IPS-18a (cell line): Measurements from ENCODE around the gene DSC1.

ENCODE experiments used
- H3K27ac ChIP-seq: one replicate; pipeline ENCODE4 v1.5.1; 2013; ENCODE audit warnings: low read length
- H3K27me3 ChIP-seq: one replicate; pipeline ENCODE4 v1.6.1; 2013; ENCODE audit warnings: mild to moderate bottlenecking, low read length; ENCODE audit not compliant: control insufficient read depth, insufficient read depth
- H3K36me3 ChIP-seq: one replicate; pipeline ENCODE4 v1.6.1; 2013; ENCODE audit warnings: low read depth, low read length; ENCODE audit not compliant: control insufficient read depth
- H3K4me1 ChIP-seq: one replicate; pipeline ENCODE4 v1.6.1; 2013; ENCODE audit warnings: low read depth, low read length; ENCODE audit not compliant: control insufficient read depth
- H3K4me3 ChIP-seq: one replicate; pipeline ENCODE4 v1.5.1; 2013; ENCODE audit warnings: low read length
- H3K9ac ChIP-seq: one replicate; pipeline ENCODE4 v1.6.1; 2013; ENCODE audit warnings: mild to moderate bottlenecking, low read length, moderate library complexity
- H3K9me3 ChIP-seq: one replicate; pipeline ENCODE4 v1.6.1; 2013; ENCODE audit warnings: low read depth, low read length; ENCODE audit not compliant: control insufficient read depth

DSC1 gene

DNA sequence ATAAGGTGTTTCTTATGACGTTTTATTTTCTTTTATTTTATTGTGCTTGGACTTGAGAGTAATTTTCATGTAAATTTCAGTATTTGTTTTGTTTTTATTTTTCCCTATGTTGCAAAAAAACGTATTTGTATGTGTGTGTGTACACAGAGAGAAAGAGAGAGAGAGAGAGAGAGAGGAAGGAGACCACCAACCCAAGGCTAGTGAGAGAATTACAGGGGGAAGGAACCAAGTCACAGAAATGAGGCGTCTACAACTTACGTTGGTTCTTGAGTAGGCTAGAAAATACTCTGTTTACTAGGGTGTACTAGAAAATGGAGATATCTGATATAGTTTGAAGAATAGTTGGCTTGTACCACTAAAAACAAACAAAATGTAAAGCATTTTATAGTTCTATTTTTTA lies 7.7 kb upstream of the DSC1 start:
- Histone ChIP-seq H3K9me3 (no peaks in the 10 kb centered on the region), H3K27ac (no peak overlapping the region), H3K9ac (no peak overlapping the region), H3K36me3 (no peaks in the 10 kb centered on the region), H3K4me3 (no peak overlapping the region), H3K27me3 (no peaks in the 10 kb centered on the region), H3K4me1 (no peaks in the 10 kb centered on the region)

DNA sequence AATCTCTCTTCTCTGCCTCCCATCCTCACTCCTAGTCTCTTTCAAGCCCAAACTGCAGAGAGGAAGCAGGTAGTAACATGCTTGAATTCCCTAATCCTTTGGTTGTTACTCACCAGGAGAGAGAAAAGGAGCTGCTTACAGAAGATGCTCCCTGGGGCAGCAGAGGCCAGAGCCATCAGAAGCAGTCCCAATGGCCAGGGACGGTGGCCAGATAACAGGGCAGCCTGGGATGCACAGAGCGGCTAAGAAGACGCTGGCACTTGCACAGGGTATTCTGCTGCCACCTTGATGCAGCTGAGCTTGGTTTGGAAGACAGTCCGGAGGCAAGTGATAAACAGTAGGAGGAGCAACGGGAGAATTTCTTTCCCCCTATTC lies 250 bp downstream of the DSC1 start:
- Histone ChIP-seq H3K4me1 (peaks cover 8% of the 10 kb centered on the region), H3K27me3 (no peaks in the 10 kb centered on the region), H3K4me3 (no peak overlapping the region), H3K9ac (no peak overlapping the region), H3K9me3 (no peaks in the 10 kb centered on the region), H3K27ac (no peak overlapping the region), H3K36me3 (no peaks in the 10 kb centered on the region)

DNA sequence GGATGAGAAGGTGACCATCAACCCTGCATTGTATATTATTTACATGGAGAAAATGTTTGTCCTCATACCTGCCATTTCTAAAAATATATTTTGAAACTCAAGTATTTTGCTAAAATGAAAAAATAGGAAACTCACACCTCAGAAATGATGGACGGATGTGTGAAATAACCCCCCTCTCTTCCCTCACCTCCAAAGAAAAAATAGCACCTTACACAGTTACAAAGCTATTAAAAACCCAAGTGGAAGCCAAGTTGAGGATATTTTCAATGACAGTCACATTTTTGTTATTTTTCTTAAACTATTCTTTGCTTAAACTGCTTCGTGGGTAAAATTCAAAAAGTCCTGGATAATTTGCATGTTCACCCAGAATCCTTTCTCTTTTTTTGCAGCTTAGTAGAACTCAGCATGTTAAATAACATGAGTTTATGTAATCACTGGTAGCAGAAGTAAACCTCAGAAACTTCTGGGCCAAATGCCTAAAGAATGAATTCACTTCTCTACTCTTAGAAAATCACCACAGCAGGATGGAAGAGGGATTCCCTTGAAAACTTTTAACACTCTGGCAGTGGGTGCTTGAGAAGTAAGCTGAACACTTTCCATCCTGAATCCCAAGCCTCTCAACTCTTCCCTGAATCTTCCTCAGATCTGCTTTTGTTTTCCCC lies 768 bp downstream of the DSC1 start:
- Histone ChIP-seq H3K27ac (no peak overlapping the region), H3K4me1 (peaks cover 8% of the 10 kb centered on the region), H3K9ac (no peak overlapping the region), H3K9me3 (no peaks in the 10 kb centered on the region), H3K4me3 (no peak overlapping the region), H3K27me3 (no peaks in the 10 kb centered on the region), H3K36me3 (no peaks in the 10 kb centered on the region)

DNA sequence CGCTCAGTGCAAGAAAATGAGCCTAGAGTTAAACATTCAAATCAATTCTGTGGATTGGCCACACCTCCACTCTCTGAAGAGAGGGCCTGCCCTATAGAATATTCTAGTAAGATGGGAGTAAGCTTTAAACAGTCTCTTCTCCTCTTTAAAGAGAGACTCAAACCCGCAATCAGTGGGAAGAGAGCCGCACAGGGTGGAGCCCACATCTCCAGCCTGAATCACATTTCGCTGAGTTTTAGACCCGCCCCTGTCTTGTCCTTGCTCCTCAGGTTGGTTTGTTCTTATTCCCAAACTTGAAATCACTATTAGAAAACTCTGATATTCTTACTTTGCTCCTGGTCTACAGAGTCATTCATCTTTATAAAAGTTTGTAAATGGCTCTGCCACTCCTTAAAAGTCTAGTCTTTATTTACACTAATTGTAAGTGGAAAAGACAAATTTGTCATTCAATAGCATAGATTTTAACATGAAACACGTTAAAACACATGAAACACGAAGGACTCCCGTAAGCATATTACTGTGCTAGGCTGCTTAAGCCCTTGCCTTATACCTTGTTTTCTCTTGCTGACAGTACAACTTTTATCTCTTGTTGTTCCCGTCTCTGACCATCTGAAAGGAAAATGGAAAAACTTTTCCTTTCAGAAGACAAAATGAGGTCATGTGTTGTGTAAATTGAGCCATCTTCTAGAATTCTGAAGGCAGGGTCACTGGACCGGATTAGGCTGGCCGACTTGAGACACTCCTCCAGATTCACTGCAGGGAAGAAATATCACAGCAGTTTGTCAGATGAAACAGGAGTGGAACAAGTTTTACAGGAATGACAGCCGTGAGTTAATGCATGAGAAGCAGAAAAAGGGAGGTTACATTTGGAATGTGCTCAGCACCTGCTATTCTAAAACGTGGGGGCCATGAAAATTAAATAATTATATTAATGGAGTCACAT lies 5.6 kb downstream of the DSC1 start:
- H3K4me3 ChIP-seq, result no peak overlapping the region
- H3K27me3 ChIP-seq, result no peaks in the 10 kb centered on the region
- no peaks in the 10 kb centered on the region for H3K9me3 ChIP-seq
- no peak overlapping the region for H3K27ac ChIP-seq
- H3K36me3 ChIP-seq, result no peaks in the 10 kb centered on the region
- H3K9ac ChIP-seq, result no peak overlapping the region
- H3K4me1 ChIP-seq, result peaks cover 6% of the 10 kb centered on the region

- no peak overlapping the region for H3K4me3 ChIP-seq
- H3K27ac ChIP-seq, result no peak overlapping the region
- H3K36me3 ChIP-seq, result no peaks in the 10 kb centered on the region
- H3K9ac ChIP-seq, result no peak overlapping the region
- H3K4me1 ChIP-seq, result no peaks in the 10 kb centered on the region
- H3K9me3 ChIP-seq, result no peaks in the 10 kb centered on the region
- H3K27me3 ChIP-seq, result no peaks in the 10 kb centered on the region
These were observed 7.2 kb downstream of the DSC1 start for GRCh38 chr18:31155498-31155897.

DNA sequence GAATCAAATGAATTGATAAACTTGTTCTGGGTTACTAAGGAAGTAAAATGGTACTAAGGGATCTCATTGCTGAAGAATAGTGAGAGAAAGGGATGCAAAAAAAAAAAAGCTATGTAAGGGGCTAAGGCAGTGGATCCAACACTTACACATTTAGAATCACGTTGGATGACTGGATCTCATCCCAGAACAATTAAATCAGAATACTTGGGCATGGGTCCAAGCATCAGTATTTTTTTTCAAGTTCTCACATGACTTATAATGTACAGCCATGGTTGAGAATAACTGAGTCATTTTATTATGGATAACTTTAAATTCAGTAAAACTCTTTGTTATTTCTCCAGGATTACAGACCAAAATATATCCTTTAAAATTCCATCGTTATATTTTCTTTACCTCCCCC lies 8.5 kb downstream of the DSC1 start:
- Histone ChIP-seq H3K9ac (no peak overlapping the region), H3K27me3 (no peaks in the 10 kb centered on the region), H3K4me3 (no peak overlapping the region), H3K4me1 (no peaks in the 10 kb centered on the region), H3K36me3 (no peaks in the 10 kb centered on the region), H3K27ac (no peak overlapping the region), H3K9me3 (no peaks in the 10 kb centered on the region)

DNA sequence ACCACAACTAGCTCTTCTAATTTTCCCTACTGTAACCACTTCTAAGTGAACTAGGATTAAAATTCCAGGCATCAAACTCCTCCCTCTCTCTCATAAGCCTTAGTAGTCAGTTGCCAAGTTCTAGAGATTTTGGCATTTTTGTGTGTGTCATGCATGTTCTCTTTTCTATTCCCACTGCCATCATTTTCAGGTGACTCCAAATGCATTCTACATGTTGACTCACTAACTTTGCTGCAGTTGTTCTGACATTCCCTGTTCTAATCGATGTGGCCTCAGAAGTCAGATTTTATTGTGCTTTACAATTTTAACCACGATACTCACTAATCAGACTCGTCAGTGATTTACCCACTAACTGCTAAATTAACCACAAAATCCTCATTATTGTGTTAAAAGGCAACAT lies 13.3 kb downstream of the DSC1 start:
- Histone ChIP-seq H3K27ac (no peak overlapping the region), H3K4me1 (no peaks in the 10 kb centered on the region), H3K9ac (no peak overlapping the region), H3K27me3 (no peaks in the 10 kb centered on the region), H3K9me3 (no peaks in the 10 kb centered on the region), H3K36me3 (no peaks in the 10 kb centered on the region), H3K4me3 (no peak overlapping the region)

DNA sequence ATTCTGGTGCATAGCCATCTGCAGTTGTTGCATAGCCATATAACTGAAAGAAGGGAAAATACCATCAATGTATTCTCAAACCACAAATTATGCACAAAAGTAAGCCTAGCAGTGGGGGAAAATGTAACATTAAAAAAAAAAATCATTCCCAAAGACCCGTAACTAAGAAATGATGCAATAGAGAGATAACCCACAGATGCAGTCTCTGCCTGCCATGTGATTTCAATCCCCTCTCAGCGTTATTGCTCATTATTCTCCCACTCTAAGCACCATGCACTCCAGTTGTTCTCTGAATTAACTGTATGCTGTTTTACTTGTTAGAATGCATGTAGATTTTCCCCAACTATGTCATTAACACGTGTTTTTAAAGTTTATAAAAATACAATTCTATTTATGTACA lies 14.1 kb downstream of the DSC1 start:
- no peaks in the 10 kb centered on the region for H3K9me3 ChIP-seq

GRCh38 chr18:31146809-31147208 lies 15.8 kb downstream of the DSC1 start:
- no peaks in the 10 kb centered on the region for H3K4me1 ChIP-seq

More for the DNA sequence above, 14.1 kb downstream of the DSC1 start:
- no peaks in the 10 kb centered on the region for H3K36me3 ChIP-seq
- no peaks in the 10 kb centered on the region for H3K4me1 ChIP-seq
- no peak overlapping the region for H3K27ac ChIP-seq
- H3K9ac ChIP-seq, result no peak overlapping the region
- no peaks in the 10 kb centered on the region for H3K27me3 ChIP-seq
- H3K4me3 ChIP-seq, result no peak overlapping the region

DNA sequence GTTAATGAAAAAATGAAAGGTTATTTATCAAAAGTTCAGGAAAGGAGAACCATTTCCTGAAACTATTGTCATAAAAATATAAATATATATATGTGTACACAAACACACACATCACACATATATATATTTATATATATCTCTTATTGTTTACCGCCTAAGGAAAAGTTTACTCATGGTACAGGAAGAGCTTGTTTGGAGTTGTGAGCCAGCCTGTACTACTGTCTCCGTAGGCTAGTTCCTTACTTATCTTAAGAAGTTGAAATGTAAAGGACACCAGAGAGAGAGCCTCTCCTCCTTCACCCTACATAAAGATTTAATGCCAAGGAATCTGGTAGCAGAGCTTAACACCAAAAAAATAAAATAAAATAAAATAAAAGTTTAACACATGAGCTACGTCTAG lies 19.6 kb downstream of the DSC1 start:
- H3K27ac ChIP-seq, result no peak overlapping the region
- H3K36me3 ChIP-seq, result no peaks in the 10 kb centered on the region
- no peaks in the 10 kb centered on the region for H3K27me3 ChIP-seq
- no peak overlapping the region for H3K9ac ChIP-seq
- H3K4me3 ChIP-seq, result no peak overlapping the region
- no peaks in the 10 kb centered on the region for H3K4me1 ChIP-seq
- no peaks in the 10 kb centered on the region for H3K9me3 ChIP-seq

More at GRCh38 chr18:31146809-31147208, 15.8 kb downstream of the DSC1 start:
- Histone ChIP-seq H3K9me3 (no peaks in the 10 kb centered on the region), H3K9ac (no peak overlapping the region), H3K27ac (no peak overlapping the region), H3K4me3 (no peak overlapping the region), H3K36me3 (no peaks in the 10 kb centered on the region), H3K27me3 (no peaks in the 10 kb centered on the region)

- no peaks in the 10 kb centered on the region for H3K4me1 ChIP-seq
- H3K4me3 ChIP-seq, result no peak overlapping the region
- no peaks in the 10 kb centered on the region for H3K27me3 ChIP-seq
- H3K9me3 ChIP-seq, result no peaks in the 10 kb centered on the region
- H3K9ac ChIP-seq, result no peak overlapping the region
- no peak overlapping the region for H3K27ac ChIP-seq
- H3K36me3 ChIP-seq, result no peaks in the 10 kb centered on the region
These were observed 23.9 kb downstream of the DSC1 start for GRCh38 chr18:31138709-31139108.
